ENCODE data around the gene PNLIPRP3. TPM values are rescaled to one million over a fixed set of nuclear protein-coding genes. Genes with fewer than 3 reads are reported as not detected.

The PNLIPRP3 gene
- total and polyA plus RNA-seq, 9 of the 15 experiments (the other 6 are each of a cell fraction or from before 2014, with no cell fraction given), result not detected

DNA sequence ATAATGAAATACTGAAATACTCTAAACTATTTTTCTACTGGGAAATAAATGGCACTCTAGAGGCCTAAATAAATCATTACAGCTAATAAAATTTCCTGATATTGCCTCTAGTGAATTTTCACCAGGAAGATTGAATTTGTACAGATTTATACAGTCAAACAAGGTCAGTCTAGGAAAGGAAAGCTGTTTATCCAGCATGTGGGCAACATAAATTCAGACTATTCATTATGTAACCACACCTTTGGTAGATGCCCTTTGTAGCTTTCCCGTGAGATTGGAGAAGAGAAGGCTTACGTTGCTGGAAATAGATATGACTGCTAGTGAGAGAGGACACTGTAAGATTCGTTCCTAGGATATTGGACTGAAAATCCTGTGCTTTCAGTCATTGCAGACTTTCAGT lies 82.9 kb downstream of the PNLIPRP3 start:
- ChIA-PET CTCF (ENCODE audit: low intra/inter-chr PET ratio) (no interaction called here), POLR2A (no interaction called here)
- Histone ChIP-seq H3K9me1 (ENCODE audit: control insufficient read depth, insufficient read depth, low read length) (no peaks in the 10 kb centered on the region), H3K79me2 (ENCODE audit: control insufficient read depth, insufficient read depth, low read length) (no peaks in the 10 kb centered on the region), H3K4me1 (replicated peaks in 1 of 2; ENCODE audit: control insufficient read depth in 2 of 2, insufficient read depth in 2 of 2, low read length in 2 of 2) (no peaks in the 10 kb centered on the region), H3K27ac (ENCODE audit: extremely low read depth, low read depth, low read length) (no peak overlapping the region), H3K9ac (ENCODE audit: insufficient read depth in 1 of 2, low read depth in 2 of 2, low read length in 2 of 2) (no peak overlapping the region), H2AFZ (ENCODE audit: low read depth, low read length) (no peak overlapping the region), H3K4me3 (no peak overlapping the region), H3K36me3 (ENCODE audit: control insufficient read depth, insufficient read depth, low read length) (no peaks in the 10 kb centered on the region), H3K4me2 (ENCODE audit: insufficient read depth, low read length) (no peak overlapping the region), H3K27me3 (ENCODE audit: control insufficient read depth in 2 of 2, insufficient read depth in 2 of 2, low read length in 2 of 2) (no peaks in the 10 kb centered on the region), H4K20me1 (replicated peaks; ENCODE audit: control insufficient read depth, insufficient read depth, low read length) (no peaks in the 10 kb centered on the region), H3K9me3 (replicated peaks; ENCODE audit: control insufficient read depth, insufficient read depth, low read depth, low read length) (no peaks in the 10 kb centered on the region)
- FAIRE-seq (no peak), ATAC-seq (no peak), DNase-seq (ENCODE audit: extremely low read depth in 1 of 4, low spot score in 3 of 4) (no peak)
- in situ Hi-C loops (cut with MboI), result no loop called here
- intact Hi-C loops (cut with micrococcal nuclease), result no loop called here
- TF ChIP-seq, protein P1, sequence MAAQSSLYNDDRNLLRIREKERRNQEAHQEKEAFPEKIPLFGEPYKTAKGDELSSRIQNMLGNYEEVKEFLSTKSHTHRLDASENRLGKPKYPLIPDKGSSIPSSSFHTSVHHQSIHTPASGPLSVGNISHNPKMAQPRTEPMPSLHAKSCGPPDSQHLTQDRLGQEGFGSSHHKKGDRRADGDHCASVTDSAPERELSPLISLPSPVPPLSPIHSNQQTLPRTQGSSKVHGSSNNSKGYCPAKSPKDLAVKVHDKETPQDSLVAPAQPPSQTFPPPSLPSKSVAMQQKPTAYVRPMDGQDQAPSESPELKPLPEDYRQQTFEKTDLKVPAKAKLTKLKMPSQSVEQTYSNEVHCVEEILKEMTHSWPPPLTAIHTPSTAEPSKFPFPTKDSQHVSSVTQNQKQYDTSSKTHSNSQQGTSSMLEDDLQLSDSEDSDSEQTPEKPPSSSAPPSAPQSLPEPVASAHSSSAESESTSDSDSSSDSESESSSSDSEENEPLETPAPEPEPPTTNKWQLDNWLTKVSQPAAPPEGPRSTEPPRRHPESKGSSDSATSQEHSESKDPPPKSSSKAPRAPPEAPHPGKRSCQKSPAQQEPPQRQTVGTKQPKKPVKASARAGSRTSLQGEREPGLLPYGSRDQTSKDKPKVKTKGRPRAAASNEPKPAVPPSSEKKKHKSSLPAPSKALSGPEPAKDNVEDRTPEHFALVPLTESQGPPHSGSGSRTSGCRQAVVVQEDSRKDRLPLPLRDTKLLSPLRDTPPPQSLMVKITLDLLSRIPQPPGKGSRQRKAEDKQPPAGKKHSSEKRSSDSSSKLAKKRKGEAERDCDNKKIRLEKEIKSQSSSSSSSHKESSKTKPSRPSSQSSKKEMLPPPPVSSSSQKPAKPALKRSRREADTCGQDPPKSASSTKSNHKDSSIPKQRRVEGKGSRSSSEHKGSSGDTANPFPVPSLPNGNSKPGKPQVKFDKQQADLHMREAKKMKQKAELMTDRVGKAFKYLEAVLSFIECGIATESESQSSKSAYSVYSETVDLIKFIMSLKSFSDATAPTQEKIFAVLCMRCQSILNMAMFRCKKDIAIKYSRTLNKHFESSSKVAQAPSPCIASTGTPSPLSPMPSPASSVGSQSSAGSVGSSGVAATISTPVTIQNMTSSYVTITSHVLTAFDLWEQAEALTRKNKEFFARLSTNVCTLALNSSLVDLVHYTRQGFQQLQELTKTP (IDR thresholded peaks at IDR 0.05; ENCODE audit: low read depth in 1 of 2, partially characterized antibody in 2 of 2), result no peak
- TF ChIP-seq NEUROD1 (IDR thresholded peaks at IDR 0.05; ENCODE audit: borderline replicate concordance, low read depth, low read length, partially characterized antibody), result no peak
- BruUV-seq (replicated peaks), result no TSS peak
- 6% methylated on average over 2 of the region's 3 CpGs for WGBS (ENCODE audit: insufficient coverage, low coverage, missing lambda C conversion rate)

Data from K562 (cell line).